Fibroblast of skin of right biceps (primary cell): ENCODE results near the gene KIAA0753.

ENCODE experiments used
- DNase-seq: peaks from one replicate; pipeline ENCODE4 v3.0.0-alpha.2; 2013

KIAA0753 gene

DNA sequence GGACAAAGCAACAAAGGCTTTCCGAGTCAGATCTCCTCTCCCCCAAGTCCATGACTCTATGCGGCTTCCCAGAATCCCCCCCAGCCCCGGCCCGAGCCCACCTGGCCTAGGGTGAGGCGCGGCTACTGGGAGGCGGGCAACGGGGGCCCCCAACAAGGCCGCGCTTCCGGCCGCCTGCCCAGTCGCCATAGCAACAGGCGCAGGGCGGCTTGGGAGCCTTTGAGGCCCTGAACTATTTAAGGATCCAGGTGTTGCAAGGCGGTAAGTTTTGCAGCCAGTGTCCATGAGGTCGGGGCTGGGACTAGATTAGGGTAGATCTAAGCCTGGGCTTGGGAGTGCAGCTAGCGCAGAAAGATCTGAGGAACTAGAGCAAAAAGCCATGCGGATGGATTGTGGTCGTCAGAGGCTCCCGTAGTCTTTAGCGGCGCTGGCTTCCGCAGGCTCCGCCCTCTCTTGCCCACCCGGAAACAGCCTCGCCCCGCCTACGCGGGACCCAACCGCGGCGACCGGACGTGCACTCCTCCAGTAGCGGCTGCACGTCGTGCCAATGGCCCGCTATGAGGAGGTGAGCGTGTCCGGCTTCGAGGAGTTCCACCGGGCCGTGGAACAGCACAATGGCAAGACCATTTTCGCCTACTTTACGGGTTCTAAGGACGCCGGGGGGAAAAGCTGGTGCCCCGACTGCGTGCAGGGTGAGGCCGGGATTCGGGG lies at the start of gene KIAA0753, which contains the start of gene TXNDC17:
Gene KIAA0753 (minus strand): TSS at position 176 of the 711 bp plus-strand sequence. CDS start 5,608 bp downstream, outside the sequence.
Gene TXNDC17 (plus strand): TSS at position 525 of the 711 bp plus-strand sequence. CDS start 23 bp downstream, at position 548.
- DNase-seq = peak; percentile 89

DNA sequence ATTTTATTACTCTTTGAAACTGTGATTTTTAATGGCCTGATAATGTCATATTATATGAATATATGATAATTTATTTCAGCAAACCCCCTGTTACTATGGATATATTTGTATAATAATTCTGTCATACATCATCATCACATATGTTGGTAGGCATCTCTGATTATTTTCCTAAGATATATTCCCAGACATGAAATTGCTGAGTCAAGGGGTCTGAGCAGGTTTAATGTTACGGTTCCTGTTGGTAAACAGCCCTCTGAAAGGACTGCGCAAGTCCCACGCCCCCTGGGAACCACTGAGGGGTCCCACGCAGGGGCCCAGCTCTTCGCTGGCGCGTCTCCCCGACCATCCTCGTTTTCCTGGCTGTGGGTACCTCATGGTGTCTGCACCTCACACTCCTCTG lies 48.4 kb upstream of the KIAA0753 start:
- DNase-seq = no peak

DNA sequence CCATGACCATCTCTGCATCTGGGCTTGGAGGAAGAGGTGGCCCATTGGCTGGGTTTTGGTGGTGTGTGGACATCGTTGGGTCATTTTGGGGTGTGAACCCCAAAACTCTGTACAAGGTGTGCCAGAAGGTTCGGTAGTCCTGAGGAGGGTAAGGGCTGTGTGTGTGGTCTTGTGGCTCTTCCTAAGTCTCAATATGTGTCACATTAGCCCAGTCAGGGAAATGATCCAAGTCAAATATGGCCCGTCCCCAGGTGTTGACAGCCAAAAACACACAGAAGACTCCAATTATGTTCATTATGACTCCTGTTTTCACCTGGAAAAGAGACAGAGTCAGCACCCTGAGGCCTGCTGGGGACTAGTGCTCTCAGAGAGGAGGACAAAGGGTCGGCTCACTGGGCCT lies 45.5 kb upstream of the KIAA0753 start:
- DNase-seq = no peak

DNA sequence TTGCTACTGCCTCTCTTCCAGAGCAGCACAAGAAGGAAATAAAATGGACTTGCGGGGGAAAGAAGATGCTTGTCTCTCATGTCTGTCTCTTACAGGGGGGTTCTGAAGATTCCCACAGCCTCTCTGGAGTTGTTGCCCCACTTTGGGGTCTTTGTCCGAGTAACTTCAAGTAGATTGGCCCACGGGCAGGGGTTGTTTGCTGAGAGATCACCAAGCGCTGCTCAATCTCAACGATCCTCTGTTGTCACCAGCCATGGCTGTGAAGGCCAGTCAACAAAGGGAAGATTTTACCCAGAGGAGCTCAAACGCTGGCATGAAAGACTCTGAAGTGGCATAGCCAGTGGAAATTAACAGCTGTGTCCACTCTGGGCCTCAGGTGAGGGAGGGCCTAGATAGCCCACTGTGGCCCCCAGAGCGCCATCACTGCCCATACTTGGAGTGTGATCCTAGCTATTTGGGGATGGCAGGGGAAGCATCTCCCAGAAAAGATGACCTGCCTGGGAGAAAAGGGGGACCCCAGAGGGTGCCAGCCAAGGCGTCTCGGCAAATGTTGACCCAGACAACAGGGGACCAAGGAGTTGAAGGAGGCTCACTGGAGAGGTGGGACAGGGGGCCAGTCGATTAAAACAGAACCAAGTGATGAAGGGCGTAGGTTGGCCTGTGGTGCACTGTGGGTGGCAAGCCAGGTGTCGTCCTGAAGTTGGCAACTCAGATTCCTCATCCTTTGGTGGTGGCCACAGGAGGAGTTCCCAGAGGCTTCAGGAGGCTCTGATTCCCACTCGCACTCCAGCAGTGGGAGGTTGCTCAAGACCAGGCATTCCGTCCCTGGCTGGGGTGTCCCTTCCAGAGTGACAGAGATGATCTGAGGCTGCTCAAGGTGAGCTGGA lies 44.6 kb upstream of the KIAA0753 start:
- no peak for DNase-seq

DNA sequence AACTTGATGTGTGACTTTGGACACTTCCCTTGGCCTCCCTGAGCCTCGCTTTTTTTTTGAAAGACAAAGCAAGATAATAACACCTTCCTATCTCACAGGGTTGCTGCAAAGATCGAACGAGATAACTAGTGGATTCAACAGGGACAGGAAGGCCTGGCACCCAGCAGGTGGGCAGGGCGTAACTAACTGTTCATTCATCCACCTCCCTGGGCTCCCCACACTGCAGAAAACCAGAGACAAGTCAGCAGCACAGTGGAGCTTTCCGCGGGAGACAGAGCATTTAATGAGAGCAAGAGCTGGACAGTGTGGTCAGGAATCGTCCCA lies 43.9 kb upstream of the KIAA0753 start:
- no peak for DNase-seq

DNA sequence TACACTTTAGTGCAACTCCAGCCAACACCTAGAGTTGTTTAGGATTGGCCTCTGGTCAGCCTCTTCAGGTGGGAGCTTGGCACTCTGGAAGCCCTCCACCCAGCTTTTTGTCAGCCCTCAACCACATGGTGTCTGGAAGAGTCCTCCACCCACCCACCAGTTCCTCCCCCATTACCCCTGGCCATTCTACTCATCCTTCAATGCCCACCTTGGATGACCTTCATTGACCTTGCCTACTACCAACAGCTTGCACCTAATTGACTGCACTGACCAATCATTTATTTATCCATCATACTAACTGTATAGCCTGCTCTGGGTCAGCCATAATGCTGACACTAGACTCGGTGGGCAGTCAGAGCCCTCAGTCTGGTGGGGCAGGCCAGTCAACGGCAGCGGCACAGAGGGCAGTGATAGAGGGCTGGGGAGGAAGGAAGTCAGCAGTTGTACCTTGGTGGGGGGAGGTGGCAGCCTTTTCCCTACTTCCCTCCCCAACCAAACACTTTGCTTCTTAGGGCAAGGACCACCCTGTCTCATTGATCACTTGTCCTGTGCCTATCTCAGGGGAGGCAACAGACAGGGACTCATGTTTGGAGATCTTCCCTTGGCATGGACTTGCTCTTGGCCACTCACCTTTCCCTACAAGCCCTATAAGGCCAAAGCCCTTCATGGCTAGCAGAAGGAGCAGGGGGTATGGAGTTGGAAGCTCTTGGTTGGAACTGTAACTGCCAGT lies 43.4 kb upstream of the KIAA0753 start:
- no peak for DNase-seq

DNA sequence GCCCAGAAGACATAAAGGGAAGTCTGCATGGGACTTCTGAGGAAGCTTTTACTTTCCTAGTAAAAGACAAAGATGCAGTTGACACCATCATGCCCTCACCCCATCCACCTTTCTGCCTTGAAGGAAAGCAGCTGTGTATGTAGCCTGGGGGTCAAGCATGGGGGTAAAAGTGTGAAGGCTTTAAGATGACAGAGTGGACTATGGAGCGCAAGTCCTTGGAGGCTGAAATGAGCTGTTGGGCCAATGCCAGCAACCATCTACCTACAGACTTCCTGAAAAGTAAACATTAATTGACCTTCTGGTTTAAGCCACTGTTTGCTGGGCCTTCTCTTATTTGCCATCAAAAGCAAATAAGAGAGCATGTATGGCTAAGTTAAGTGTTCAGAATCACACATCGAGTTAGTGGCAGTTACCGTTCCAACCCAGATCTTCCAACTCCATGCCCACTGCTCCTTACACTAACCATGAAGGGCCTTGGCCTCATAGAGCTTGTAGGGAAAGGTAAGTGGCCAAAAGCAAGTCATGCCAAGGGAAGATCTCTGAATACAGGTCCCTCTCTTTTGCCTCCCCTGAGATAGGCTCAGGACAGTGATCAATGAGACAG lies 42.7 kb upstream of the KIAA0753 start:
- DNase-seq = no peak

DNA sequence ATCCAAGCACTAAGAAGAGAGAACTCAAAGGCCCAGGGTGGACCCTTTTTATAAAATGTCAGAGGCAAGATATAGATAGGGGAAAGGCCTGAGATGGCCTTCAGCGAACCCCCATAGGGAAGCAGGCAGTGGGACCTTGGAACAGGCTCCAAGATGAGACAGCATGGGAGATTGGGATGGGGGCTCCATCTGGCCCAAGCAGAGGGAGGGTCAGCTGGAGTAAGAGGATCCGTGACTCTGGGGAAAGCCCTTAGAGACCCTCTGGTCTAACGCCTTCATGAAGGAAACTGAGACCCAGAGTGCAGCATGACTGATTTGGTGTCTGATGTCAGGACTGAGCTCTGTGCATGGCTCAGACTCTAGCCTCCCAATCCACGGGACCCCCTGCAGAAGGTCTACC lies 41.8 kb upstream of the KIAA0753 start:
- DNase-seq = no peak

DNA sequence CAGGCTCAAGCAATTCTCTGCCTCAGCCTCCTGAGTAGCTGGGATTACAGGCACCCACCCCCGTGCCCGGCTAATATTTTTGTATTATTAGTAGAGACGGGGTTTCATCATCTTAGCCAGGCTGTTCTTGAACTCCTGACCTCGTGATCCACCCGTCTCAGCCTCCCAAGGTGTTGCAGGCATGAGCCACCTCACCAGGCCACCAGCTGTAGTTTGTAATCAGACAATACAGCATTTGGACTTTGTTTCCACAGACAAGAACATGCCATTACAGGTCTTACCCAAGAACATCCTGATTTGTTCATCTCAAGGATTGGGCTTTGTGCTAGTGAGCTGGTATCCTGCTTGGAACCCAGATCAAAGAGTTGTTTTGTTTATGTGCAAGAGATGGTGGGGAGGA lies 41.2 kb upstream of the KIAA0753 start:
- DNase-seq = no peak

DNA sequence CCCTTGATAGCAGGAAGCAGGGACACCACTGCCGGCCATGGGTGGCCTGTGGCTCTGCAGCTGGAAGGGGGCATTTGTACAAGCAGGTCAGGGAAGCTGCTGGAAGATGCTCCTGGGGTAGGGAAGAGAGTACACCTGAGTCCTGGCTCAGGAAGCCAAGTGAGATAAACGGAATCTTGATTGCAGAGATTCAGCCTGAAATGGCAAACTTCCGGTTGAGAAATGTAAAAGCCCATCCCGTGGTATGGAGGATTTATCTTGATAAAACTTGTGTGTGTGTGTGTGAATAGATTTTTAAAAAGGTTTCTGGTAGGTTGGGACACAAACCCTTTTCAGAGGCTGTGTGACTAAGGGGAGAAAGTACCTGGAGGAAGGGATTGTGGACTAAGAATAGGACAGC lies 40.7 kb upstream of the KIAA0753 start:
- no peak for DNase-seq

DNA sequence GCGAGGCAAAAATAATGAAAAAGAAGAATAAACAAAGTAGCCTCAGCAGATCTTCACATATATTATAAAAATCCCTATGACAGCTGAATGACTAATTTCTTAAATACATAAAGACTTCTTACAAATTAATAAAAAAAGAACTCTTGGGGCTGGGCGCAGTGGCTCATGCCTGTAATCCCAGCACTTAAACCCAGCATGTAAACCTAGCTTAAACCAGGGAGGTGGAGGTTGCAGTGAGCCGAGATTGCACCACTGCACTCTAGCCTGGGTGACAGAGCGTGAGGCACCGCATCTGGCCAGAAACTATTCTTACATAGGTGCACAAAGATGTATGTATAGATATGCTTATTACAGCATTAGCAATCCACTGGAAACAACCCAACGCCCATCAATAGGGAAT lies 38.7 kb upstream of the KIAA0753 start:
- no peak for DNase-seq

DNA sequence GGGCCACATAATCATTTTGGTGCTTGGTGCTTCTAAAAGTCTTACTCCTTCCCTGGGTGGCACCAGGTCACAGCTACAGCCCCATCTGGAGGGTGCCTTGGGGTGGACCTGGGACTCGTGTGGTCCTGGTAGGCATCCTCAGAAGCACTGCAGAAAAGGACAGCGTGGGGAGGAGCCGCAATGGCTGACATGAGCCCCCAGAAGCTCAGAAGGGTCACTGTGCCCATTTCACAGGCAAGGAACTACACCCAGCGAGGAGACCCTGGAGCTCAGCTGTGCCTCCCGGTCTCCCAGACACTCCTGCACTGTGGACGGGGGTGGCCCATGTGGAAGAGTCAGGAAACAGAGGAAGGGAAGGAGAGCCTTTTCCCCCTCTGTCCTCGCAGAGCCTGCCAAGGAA lies 37.4 kb upstream of the KIAA0753 start:
- no peak for DNase-seq

DNA sequence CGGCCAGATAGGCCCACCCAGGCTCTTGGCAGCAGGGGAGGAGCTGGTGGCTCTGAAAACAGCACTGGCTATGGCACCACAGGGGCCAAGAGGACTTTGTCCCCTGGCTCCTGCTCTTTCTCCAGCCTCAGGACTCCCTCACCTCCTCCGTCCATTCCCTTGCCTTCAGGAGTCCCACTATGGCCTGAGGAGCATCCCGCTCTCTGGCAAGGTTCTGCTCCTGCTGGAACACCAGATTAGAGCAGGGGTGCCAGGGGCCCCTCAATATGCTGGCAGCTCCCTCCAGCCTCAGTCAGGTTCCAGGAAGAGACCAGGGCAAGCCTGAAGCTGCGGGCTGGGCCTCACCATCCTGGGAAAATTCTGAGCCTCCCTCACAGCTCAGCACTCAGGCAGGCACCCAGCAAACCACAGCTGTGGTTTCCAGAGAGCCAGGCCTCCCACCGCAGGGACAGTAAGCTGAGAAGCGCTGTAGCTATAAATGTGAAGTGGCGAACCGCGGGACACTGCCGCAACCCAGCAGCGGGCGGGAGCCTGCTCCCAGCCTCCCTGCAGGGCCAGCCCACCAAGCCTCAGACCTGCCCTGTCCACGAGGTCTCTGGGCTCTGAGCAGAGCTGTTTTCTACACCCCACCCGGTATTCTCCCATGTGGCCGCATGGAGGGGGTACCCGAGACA lies 36.8 kb upstream of the KIAA0753 start:
- peak; percentile 21 for DNase-seq

DNA sequence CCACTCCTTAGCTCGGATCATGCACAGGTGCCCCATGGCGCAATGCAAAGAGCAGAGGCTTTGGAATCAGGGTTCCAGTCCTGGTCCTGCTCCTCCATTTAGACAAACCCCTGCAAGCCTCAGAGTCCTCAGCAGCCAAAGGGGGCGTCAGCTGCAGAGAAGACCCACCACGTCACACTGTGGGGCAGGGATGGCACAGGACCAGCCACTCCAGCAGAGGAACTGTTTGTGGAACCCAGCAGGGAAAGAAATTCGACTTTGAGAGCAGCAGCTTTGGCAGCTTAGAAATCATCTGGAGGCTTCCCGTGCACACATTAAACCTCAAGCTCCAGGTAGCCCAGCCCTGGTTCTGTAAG lies 36.3 kb upstream of the KIAA0753 start:
- DNase-seq = no peak

DNA sequence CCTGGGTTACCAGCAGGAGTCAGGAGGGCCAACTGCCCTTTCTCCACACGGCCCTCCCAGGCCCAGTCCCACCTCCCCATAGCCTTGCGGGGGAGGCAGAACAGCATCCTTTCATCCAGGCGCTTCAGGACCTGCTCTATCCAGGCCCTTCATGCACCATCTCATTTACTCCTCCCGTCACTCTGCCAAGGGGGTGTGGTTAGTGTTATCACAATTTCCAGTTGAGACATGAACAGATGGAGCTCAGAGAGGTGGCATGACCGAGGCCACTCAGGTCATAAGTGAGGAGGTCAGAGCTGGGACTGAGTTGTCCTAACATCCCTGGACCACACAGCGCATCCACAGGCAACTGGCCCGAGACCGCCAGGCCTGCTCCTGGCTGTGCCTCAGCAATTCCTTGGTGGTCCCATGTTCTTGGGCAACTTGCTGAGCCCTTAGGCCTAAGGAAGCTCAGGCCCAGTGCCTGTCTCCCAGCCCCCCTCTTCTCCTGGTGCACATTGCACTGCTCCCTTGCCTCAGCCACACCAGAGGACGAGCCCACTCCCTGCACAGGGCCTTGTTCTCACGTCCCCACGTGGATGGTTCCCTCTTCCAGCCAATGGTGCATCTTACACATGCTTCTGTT lies 34.8 kb upstream of the KIAA0753 start:
- no peak for DNase-seq

DNA sequence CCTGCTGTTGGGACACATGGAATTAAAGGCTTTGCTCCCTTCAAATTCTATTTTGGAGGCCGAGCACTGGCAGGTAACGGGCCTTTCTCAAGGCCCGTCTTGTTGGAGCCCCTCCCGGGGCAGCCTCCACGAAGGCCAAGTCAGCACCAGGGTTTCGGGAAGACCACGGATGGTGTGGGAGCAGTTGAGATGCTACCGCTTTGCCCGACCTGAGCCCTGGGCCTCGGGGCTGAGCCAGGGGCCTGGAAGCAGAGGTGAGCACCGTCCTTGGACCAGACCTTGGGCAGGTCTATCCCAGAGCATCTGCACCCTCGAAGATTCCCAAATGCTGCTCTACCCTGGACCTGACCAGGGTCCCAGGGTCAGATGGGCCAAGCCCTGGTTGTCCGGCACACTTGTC lies 34.1 kb upstream of the KIAA0753 start:
- DNase-seq = no peak

DNA sequence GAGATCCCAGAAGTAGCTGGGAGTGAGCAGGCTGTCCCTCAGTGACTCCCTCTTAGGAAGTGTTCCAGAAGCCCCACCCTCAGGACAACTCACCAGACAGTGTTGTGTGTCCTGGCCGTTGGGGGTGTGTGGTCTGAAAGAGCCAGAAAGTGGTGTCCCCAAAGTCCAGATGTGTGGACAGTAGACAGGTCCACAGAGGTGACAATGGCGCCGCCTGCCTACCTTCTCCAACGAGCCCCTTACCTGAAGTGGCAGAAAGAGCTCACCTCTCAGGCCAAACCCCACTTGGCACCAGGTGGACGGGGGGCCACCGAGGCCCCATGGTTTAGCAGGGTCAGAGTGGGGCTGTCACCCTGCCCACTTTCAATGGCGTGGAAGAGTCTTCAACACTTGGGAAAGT lies 30.9 kb upstream of the KIAA0753 start:
- DNase-seq = no peak

DNA sequence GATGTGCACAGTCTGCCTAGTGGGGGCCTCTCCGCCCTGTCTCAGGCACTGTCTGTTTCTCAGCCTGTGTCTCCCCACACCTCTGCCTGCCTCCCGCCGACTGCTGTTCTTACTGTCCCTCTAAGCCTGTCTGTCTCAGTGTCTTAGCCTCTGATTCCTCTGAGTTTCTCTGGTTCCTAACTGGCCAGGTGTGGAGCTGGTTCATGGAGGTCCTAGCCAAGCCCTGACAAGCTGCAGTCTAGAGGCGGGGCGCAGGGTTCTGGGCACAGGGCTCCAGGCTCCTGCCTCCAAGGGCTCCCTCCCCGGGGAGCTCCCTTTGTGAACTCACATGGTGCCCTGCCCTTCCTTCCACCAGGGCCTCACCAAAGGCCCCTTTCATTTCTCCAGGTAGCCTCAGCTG lies 30.5 kb upstream of the KIAA0753 start:
- no peak for DNase-seq

DNA sequence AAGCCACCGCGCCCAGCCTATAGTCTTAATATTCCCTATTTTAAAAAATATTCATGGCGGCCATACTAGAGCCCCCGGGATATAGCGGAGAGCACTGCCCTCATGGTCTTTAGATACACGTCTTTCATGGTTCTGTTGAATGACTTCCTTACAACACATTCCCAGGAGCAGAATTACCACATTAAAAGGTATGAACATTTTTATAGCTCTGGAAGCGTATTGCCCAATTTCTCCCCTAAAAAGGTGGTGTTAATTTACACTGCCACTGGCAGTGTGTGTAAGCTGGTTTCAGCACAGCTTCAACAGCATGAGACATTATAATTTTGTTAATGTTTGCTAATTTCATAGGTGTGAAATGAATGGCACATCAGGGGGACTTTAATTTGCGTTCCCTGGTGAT lies 30.1 kb upstream of the KIAA0753 start:
- no peak for DNase-seq

DNA sequence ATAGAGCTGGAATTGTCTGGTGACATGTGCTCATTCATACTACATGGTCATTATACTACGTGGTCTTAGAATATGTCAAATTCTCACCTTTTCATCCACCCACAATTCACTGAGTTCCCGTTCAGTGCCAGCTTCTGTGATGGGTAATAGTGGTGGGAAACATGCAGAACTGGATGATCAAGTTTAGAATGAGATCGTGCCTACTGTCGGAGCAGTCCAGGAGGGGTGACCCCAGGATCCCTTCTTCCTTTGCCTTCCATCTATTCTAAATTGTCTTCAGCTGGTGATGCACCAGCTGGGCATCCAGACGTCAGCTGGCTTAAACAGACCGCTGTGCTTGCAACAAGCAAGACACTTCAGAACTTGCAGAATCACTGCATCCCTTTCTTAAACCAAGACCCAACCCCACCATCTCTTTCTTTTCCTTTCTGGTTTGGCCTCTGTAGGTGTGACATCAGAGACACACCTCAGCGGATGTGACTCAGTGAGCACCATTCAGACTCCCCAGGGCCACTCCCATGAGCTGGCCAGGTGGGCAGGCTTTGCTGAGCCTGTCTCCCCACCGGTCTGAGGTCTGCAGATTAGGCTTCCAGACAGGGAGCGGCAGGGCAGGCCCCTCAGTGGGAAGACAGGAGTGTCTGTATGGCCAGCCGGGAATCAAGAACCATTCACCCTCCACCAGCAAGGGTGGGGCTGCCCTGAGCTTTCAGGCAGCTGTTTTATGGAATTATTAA lies 29.1 kb upstream of the KIAA0753 start:
- DNase-seq = no peak

DNA sequence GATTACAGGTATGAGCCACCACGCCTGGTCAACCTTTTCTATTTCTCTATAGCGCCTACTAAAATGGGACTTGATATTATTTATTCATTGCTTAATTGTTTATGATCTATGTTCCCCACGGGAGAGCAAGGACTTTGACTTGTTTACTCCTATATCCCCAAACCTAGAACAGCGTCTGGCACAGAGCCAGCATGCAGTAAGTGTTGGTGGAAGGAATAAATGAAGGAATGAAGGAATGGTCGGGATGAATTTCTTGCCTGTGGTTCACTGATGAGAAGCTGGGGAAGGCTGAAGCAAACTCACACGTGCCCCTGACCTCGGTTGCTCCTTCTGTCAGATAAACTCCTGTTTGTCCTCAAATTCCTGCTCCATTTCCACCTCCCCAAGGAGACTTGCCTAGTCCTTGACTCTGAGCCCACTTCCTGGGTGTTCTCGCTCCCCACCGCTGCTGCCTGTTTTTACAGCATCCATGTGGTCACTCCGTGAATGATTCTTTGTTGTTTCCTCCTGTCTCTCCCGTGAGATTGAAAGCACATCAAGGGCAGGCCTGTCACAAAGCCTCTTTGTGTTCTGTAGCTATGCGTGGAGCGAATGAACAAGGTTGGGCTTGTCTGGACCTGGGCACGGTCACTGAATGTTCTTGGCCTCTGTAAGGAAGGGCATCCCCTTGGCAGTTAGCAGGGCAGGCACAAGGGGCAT lies 28.4 kb upstream of the KIAA0753 start:
- no peak for DNase-seq
